ENCODE data around the gene PYGL.

DNA sequence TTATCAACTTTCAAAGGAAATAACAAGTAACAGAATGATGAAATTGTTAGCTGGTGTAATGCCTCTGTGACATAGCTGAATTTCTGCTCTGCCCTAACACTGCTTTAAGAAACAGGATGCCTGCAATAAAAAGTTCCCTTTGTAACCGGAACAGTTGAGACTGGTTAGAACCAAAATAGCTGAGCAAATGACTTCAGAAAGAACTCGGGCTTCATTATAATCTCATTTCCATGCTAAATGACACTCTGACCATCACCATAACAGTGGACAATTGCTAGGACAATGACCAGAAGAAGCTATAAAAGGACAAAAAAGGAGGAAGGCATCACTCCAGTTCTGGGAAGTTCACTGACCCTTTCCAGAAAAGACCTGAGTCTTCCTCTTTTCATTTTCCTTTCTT lies 23.5 kb upstream of the PYGL start:
- TF ChIP-seq, protein P1, sequence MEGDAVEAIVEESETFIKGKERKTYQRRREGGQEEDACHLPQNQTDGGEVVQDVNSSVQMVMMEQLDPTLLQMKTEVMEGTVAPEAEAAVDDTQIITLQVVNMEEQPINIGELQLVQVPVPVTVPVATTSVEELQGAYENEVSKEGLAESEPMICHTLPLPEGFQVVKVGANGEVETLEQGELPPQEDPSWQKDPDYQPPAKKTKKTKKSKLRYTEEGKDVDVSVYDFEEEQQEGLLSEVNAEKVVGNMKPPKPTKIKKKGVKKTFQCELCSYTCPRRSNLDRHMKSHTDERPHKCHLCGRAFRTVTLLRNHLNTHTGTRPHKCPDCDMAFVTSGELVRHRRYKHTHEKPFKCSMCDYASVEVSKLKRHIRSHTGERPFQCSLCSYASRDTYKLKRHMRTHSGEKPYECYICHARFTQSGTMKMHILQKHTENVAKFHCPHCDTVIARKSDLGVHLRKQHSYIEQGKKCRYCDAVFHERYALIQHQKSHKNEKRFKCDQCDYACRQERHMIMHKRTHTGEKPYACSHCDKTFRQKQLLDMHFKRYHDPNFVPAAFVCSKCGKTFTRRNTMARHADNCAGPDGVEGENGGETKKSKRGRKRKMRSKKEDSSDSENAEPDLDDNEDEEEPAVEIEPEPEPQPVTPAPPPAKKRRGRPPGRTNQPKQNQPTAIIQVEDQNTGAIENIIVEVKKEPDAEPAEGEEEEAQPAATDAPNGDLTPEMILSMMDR (IDR thresholded peaks at IDR 0.05): no peak
- TF ChIP-seq POLR2A (IDR thresholded peaks at IDR 0.05) (no peak), POLR2AphosphoS5 (IDR thresholded peaks at IDR 0.05) (no peak)

Measured in gastroesophageal sphincter (tissue), 3 donors.